Peyer's patch (tissue), 4 donors: ENCODE data around the gene RIPOR1.

Experiments used
- CTCF ChIP-seq, 6 experiments: fragments of 450-650 bp in 4 of 6; fragments of 200-600 bp in 2 of 6; sonication (generic) in 1 of 6; IDR thresholded peaks; one replicate each; pipeline ENCODE4 v1.5.1; 2017 to 2019; ENCODE audit warnings: antibody characterized with exemption in 6 of 6, mild to moderate bottlenecking in 3 of 6, moderate library complexity in 1 of 6
- POLR2A ChIP-seq, 2 donors: fragments of 450-650 bp; IDR thresholded peaks; one replicate each; pipeline ENCODE4 v1.5.1; 2017; ENCODE audit warnings: antibody characterized with exemption in 2 of 2, mild to moderate bottlenecking in 2 of 2, moderate library complexity in 2 of 2

- no peak for TF ChIP-seq CTCF (IDR thresholded peaks at IDR 0.05)
- no peak for TF ChIP-seq POLR2A (IDR thresholded peaks at IDR 0.05)
These were observed 5.8 kb downstream of the RIPOR1 start for GRCh38 chr16:67534431-67534830.
